ENCODE results near the gene EXOC3. TPM values are rescaled to one million over a fixed set of nuclear protein-coding genes. Genes with fewer than 3 reads are reported as not detected.

The EXOC3 gene
- total RNA-seq, 1 experiment from 2014 or later, result 155 TPM

- Histone ChIP-seq H3K4me2 (no peak overlapping the region), H3F3A (ENCODE audit: insufficient read depth, low read depth) (peaks cover 9% of the 10 kb centered on the region), H3K9me2 (ENCODE audit: insufficient read depth) (no peaks in the 10 kb centered on the region), H3K27me3 (ENCODE audit: insufficient read depth, low read depth) (no peaks in the 10 kb centered on the region), H3K27ac (no peak overlapping the region), H2AFZ (no peak overlapping the region), H3K4me3 (no peak overlapping the region), H3K79me2 (ENCODE audit: low read depth) (peaks cover 23% of the 10 kb centered on the region), H4K20me1 (ENCODE audit: insufficient read depth) (peaks cover 12% of the 10 kb centered on the region), H3K9me3 (ENCODE audit: insufficient read depth, low read depth) (no peaks in the 10 kb centered on the region), H3K36me3 (ENCODE audit: low read depth) (0 out of 2 replicates have a peak, but pooled peaks cover 10% of the 10 kb centered on the region), H3K4me1 (replicated peaks; ENCODE audit: insufficient read depth) (peaks cover 16% of the 10 kb centered on the region)
- no peak for TF ChIP-seq EZH2 (IDR thresholded peaks at IDR 0.05; ENCODE audit: low read depth)
- no TSS peak for BruUV-seq (replicated peaks)
- CTCF ChIA-PET, result no interaction called here
- POLR2A ChIA-PET (ENCODE audit: unreplicated experiment), result no interaction called here
- DNase-seq, result no peak
- intact Hi-C loops (cut with micrococcal nuclease; ENCODE audit: unreplicated experiment), result no loop called here
Measured at GRCh38 chr5:468401-468800, 25.4 kb downstream of the EXOC3 start.

DNA sequence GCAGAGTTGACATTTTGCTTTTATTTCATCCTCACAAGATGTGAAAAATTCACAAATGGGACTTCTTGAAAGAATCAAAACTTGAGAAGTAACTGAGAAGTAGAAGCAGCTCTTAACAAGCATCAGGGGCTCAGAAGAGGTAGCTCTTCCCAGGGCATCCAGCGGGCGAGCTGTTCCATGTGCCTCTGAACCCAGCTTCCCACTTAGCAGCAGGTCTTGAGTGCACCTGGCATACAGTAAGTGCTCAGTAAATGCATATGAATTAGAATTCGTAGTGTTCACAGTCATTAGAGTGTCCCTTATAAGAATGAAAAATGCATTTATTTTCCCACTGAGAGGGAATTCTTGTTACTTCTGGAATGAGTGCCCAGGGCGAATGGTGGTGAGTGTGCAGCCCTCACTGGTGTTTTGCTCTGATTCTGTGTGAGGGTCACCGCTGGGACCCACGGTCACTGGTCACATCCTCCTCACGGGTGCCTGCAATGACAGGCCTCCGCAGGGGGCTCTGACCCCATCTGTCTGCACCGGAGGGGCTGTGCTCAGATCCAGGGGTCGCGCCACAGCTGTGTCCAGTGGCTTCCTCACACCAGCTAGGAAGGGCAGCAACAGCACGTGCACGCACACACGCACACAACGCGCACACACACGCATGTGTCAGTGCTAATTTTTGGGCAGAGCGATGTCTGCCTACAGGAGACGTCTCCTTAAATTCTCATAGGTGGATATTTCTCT lies 26.9 kb downstream of the EXOC3 start:
- Histone ChIP-seq H3K36me3 (ENCODE audit: low read depth) (no peaks in the 10 kb centered on the region), H4K20me1 (ENCODE audit: insufficient read depth) (peaks cover 14% of the 10 kb centered on the region), H2AFZ (no peak overlapping the region), H3K27me3 (ENCODE audit: insufficient read depth, low read depth) (no peaks in the 10 kb centered on the region), H3F3A (ENCODE audit: insufficient read depth, low read depth) (peaks cover 6% of the 10 kb centered on the region), H3K79me2 (ENCODE audit: low read depth) (peaks cover 23% of the 10 kb centered on the region), H3K4me3 (no peak overlapping the region), H3K9me3 (ENCODE audit: insufficient read depth, low read depth) (no peaks in the 10 kb centered on the region), H3K4me2 (no peak overlapping the region), H3K4me1 (replicated peaks; ENCODE audit: insufficient read depth) (peaks cover 19% of the 10 kb centered on the region), H3K9me2 (ENCODE audit: insufficient read depth) (no peaks in the 10 kb centered on the region), H3K27ac (no peak overlapping the region)
- intact Hi-C loops (cut with micrococcal nuclease; ENCODE audit: unreplicated experiment), result loop anchor here (5.0 kb wide), 1 partner anchor 202 kb away; no protein-coding TSS in a partner anchor
- no peak for DNase-seq
- BruUV-seq (replicated peaks), result no TSS peak
- POLR2A ChIA-PET (ENCODE audit: unreplicated experiment), result no interaction called here
- CTCF ChIA-PET, result interaction anchor here (0.6 to 1.4 kb wide), 2 partner anchors 24 to 144 kb away, joined by 3 read pairs; no protein-coding TSS in a partner anchor
- TF ChIP-seq CTCF (conservative IDR thresholded peaks at IDR 0.05) (no peak), EZH2 (IDR thresholded peaks at IDR 0.05; ENCODE audit: low read depth) (no peak)

- peak overlapping the region; percentile 67 for H3K4me3 ChIP-seq
- no peak for DNase-seq
- no peak overlapping the region for H3K27ac ChIP-seq
- H3K4me2 ChIP-seq, result peak overlapping the region; percentile 90
- no peak for TF ChIP-seq CTCF (conservative IDR thresholded peaks at IDR 0.05)
- TF ChIP-seq EZH2 (IDR thresholded peaks at IDR 0.05; ENCODE audit: low read depth), result no peak
- no peaks in the 10 kb centered on the region for H3K36me3 ChIP-seq (ENCODE audit: low read depth)
- POLR2A ChIA-PET (ENCODE audit: unreplicated experiment), result interaction anchor here (0.6 kb wide), 1 partner anchor 200 kb away, joined by 8 read pairs; no protein-coding TSS in a partner anchor
- H2AFZ ChIP-seq, result no peak overlapping the region
- H4K20me1 ChIP-seq (ENCODE audit: insufficient read depth), result peaks cover 21% of the 10 kb centered on the region
- no peaks in the 10 kb centered on the region for H3K9me2 ChIP-seq (ENCODE audit: insufficient read depth)
- BruUV-seq (replicated peaks), result no TSS peak
- no peaks in the 10 kb centered on the region for H3K27me3 ChIP-seq (ENCODE audit: insufficient read depth, low read depth)
- CTCF ChIA-PET, result interaction anchor here (0.6 kb wide), 1 partner anchor 25 kb away, joined by 12 read pairs; no protein-coding TSS in a partner anchor
- H3K4me1 ChIP-seq (replicated peaks; ENCODE audit: insufficient read depth), result peaks cover 19% of the 10 kb centered on the region
- intact Hi-C loops (cut with micrococcal nuclease; ENCODE audit: unreplicated experiment), result loop anchor here (5.0 kb wide), 1 partner anchor 201 kb away; no protein-coding TSS in a partner anchor
- peaks cover 6% of the 10 kb centered on the region for H3F3A ChIP-seq (ENCODE audit: insufficient read depth, low read depth)
- peaks cover 23% of the 10 kb centered on the region for H3K79me2 ChIP-seq (ENCODE audit: low read depth)
- no peaks in the 10 kb centered on the region for H3K9me3 ChIP-seq (ENCODE audit: insufficient read depth, low read depth)
Measured at GRCh38 chr5:470961-471749, 28.2 kb downstream of the EXOC3 start.

Measured in PC-9 (cell line).